ENCODE measurements around the gene APOBR.

The APOBR gene

GRCh38 chr16:28475221-28475620, 19.2 kb upstream of the APOBR start:
- Histone ChIP-seq H3F3A (ENCODE audit: low read depth) (no peaks in the 10 kb centered on the region), H3K4me1 (ENCODE audit: insufficient read depth, low read length, poor library complexity, severe bottlenecking) (no peaks in the 10 kb centered on the region)
- TF ChIP-seq CTCF (conservative IDR thresholded peaks at IDR 0.05; ENCODE audit: low read length) (no peak), EZH2phosphoT487 (IDR thresholded peaks at IDR 0.05; ENCODE audit: borderline replicate concordance) (no peak)

DNA sequence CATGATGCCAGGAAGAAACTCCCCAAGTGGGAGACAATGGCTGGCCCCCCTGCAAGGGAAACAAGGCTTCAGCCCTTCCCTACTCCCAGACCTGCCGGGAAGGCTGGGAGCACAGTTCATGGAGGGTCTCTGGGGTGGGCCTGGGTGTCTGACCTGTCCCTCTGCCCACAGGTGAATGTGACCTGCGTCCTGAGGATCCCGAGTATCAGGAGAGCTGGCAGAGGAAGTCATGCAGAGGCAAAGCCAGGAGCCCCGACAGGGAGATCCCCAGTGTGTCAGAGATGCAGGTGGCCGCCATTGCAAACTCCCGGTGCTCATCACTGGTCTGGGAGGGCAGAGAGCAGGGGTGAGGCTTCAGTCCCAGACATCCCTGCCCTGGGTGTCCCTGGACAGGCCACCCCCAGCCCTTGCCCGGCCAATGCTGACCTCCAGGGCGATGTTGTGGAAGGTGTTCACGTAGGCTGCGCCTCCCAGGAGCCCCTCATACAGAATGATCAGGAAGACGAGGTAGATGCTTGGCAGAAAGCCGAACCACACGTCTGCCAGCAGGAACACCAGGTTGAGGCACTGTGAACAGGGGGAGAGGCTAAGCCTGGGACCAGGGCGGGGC, 17.0 kb upstream of the APOBR start:
- H3K4me2 ChIP-seq (ENCODE audit: low read depth, low read length, poor library complexity, severe bottlenecking): no peak overlapping the region
- peaks cover 44% of the 10 kb centered on the region; the same call in 1 of the 2 replicates for H3K36me3 ChIP-seq (ENCODE audit: insufficient read depth, low read length)
- H3K4me3 ChIP-seq (ENCODE audit: low read length, poor library complexity, severe bottlenecking): no peak overlapping the region
- TF ChIP-seq EZH2phosphoT487 (IDR thresholded peaks at IDR 0.05; ENCODE audit: borderline replicate concordance) (no peak), CTCF (conservative IDR thresholded peaks at IDR 0.05; ENCODE audit: low read length) (no peak)
- H3K4me1 ChIP-seq (ENCODE audit: insufficient read depth, low read length, poor library complexity, severe bottlenecking): no peaks in the 10 kb centered on the region
- H3K79me2 ChIP-seq (ENCODE audit: insufficient read depth, low read length): no peaks in the 10 kb centered on the region
- no peaks in the 10 kb centered on the region for H3K9me3 ChIP-seq (ENCODE audit: insufficient read depth, low read depth, low read length)
- no peaks in the 10 kb centered on the region for H3K27me3 ChIP-seq (ENCODE audit: insufficient read depth, low read length, poor library complexity, severe bottlenecking)
- H3F3A ChIP-seq (ENCODE audit: low read depth): no peaks in the 10 kb centered on the region
- H3K9ac ChIP-seq (ENCODE audit: low read depth, low read length, poor library complexity, severe bottlenecking): no peak overlapping the region
- H3K9me2 ChIP-seq (replicated peaks; ENCODE audit: low read depth, low read length): no peaks in the 10 kb centered on the region
- H2AFZ ChIP-seq (ENCODE audit: low read length): no peak overlapping the region
- no peaks in the 10 kb centered on the region for H4K20me1 ChIP-seq (ENCODE audit: insufficient read depth, low read length, poor library complexity, severe bottlenecking)

More at GRCh38 chr16:28475221-28475620, 19.2 kb upstream of the APOBR start:
- Histone ChIP-seq H3K79me2 (ENCODE audit: insufficient read depth, low read length) (no peaks in the 10 kb centered on the region), H3K9me2 (replicated peaks; ENCODE audit: low read depth, low read length) (no peaks in the 10 kb centered on the region), H2AFZ (ENCODE audit: low read length) (no peak overlapping the region), H3K9me3 (ENCODE audit: insufficient read depth, low read depth, low read length) (no peaks in the 10 kb centered on the region), H4K20me1 (ENCODE audit: insufficient read depth, low read length, poor library complexity, severe bottlenecking) (no peaks in the 10 kb centered on the region), H3K9ac (ENCODE audit: low read depth, low read length, poor library complexity, severe bottlenecking) (no peak overlapping the region), H3K4me3 (ENCODE audit: low read length, poor library complexity, severe bottlenecking) (no peak overlapping the region), H3K27me3 (ENCODE audit: insufficient read depth, low read length, poor library complexity, severe bottlenecking) (no peaks in the 10 kb centered on the region), H3K36me3 (ENCODE audit: insufficient read depth, low read length) (peaks cover 24% of the 10 kb centered on the region; the same call in 1 of the 2 replicates), H3K4me2 (ENCODE audit: low read depth, low read length, poor library complexity, severe bottlenecking) (no peak overlapping the region)

DNA sequence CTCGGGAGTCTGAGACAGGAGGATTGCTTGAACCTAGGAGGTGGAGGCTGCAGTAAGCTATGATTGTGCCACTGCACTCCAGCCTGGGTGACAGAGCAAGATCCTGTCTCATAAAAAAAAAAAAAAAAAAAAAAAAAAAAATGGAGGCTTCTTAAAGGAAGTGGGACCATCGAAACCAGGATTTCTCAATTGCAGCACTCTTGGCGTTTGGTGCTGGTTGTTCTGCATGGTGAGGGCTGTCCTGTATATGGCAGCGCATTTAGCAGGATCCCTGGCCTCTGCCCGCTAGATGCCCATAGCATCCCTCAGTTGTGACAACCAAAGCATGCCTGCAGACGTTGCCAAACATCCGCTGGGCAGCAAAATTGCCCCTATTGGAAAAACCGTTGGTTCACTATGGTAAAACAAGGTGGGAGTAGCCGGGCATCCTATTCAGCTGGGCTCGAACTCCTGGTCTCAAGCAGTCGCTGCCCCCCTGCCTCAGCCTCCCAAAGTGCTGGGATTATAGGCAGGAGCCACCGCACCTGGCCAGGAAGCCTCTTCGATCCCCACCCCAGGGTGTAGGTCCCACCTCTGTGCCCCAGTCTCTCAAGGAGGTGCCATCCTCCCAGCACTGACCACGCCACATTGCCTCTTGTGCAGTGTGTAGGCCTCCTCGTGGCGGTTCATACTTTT, 15.8 kb upstream of the APOBR start:
- no peak overlapping the region for H3K4me2 ChIP-seq (ENCODE audit: low read depth, low read length, poor library complexity, severe bottlenecking)
- H3K9me3 ChIP-seq (ENCODE audit: insufficient read depth, low read depth, low read length): no peaks in the 10 kb centered on the region
- no peaks in the 10 kb centered on the region for H3K79me2 ChIP-seq (ENCODE audit: insufficient read depth, low read length)
- TF ChIP-seq EZH2phosphoT487 (IDR thresholded peaks at IDR 0.05; ENCODE audit: borderline replicate concordance) (no peak), CTCF (conservative IDR thresholded peaks at IDR 0.05; ENCODE audit: low read length) (no peak)
- no peaks in the 10 kb centered on the region for H3K4me1 ChIP-seq (ENCODE audit: insufficient read depth, low read length, poor library complexity, severe bottlenecking)
- H3K9ac ChIP-seq (ENCODE audit: low read depth, low read length, poor library complexity, severe bottlenecking): no peak overlapping the region
- no peak overlapping the region for H3K4me3 ChIP-seq (ENCODE audit: low read length, poor library complexity, severe bottlenecking)
- no peaks in the 10 kb centered on the region for H4K20me1 ChIP-seq (ENCODE audit: insufficient read depth, low read length, poor library complexity, severe bottlenecking)
- no peaks in the 10 kb centered on the region for H3K27me3 ChIP-seq (ENCODE audit: insufficient read depth, low read length, poor library complexity, severe bottlenecking)
- H3F3A ChIP-seq (ENCODE audit: low read depth): no peaks in the 10 kb centered on the region
- H2AFZ ChIP-seq (ENCODE audit: low read length): no peak overlapping the region
- peaks cover 48% of the 10 kb centered on the region; the same call in 1 of the 2 replicates for H3K36me3 ChIP-seq (ENCODE audit: insufficient read depth, low read length)
- H3K9me2 ChIP-seq (replicated peaks; ENCODE audit: low read depth, low read length): no peaks in the 10 kb centered on the region

Measured in Loucy (cell line).